NB4 (cell line): ENCODE results near the gene CHP1.

Source experiments
- CTCF ChIP-seq: IDR thresholded peaks from one replicate; pipeline ENCODE4 v1.5.1; 2012; ENCODE audit warnings: low read depth, low read length
- MAX ChIP-seq: IDR thresholded peaks from 2 replicates; pipeline ENCODE4 v1.6.1; 2011; ENCODE audit warnings: low read depth, low read length
- MYC ChIP-seq: IDR thresholded peaks from 2 replicates; pipeline ENCODE4 v1.6.1; 2011; ENCODE audit warnings: low read depth, low read length
- POLR2A ChIP-seq: IDR thresholded peaks from 2 replicates; pipeline ENCODE4 v1.6.1; 2011; ENCODE audit warnings: mild to moderate bottlenecking; ENCODE audit not compliant: insufficient read length; ENCODE audit errors: extremely low read depth

- TF ChIP-seq CTCF: no peak
- TF ChIP-seq MYC: no peak
- no peak for TF ChIP-seq POLR2A
- TF ChIP-seq MAX: no peak
Measured at GRCh38 chr15:41233367-41233771, 2.3 kb downstream of the CHP1 start.
